Neural progenitor cell (in vitro differentiated cells): Measurements from ENCODE around the gene SMG6.

Source experiments
- CTCF ChIP-seq: fragments of 200-600 bp; sonication (generic); IDR thresholded peaks from 2 replicates; pipeline ENCODE4 v1.5.1; 2017; ENCODE audit warnings: antibody characterized with exemption, mild to moderate bottlenecking
- EZH2phosphoT487 ChIP-seq: fragments of 200-600 bp; sonication (generic); IDR thresholded peaks from 2 replicates; pipeline ENCODE4 v1.6.1; 2017; ENCODE audit warnings: antibody characterized with exemption

- no peak for TF ChIP-seq CTCF
- no peak for TF ChIP-seq EZH2phosphoT487
Measured at GRCh38 chr17:2146132-2146871, 157.3 kb downstream of the SMG6 start.
